ENCODE data around the gene TRPM6.

The TRPM6 gene

GRCh38 chr9:74887981-74888370 is 255 bp upstream of the TRPM6 start:
- H3K9me3 ChIP-seq (ENCODE audit: severe bottlenecking), result no peaks in the 10 kb centered on the region
- ATAC-seq (ENCODE audit: low read depth) (no peak), DNase-seq (ENCODE audit: low spot score) (no peak)
- no peak for TF ChIP-seq CTCF (IDR thresholded peaks at IDR 0.05; ENCODE audit: poor library complexity, severe bottlenecking)
- H3K4me1 ChIP-seq (ENCODE audit: insufficient read depth, poor library complexity, severe bottlenecking), result no peaks in the 10 kb centered on the region
- H3K27ac ChIP-seq (ENCODE audit: poor library complexity, severe bottlenecking), result no peak overlapping the region
- no peaks in the 10 kb centered on the region for H3K36me3 ChIP-seq (ENCODE audit: low read depth)
- no peaks in the 10 kb centered on the region for H3K27me3 ChIP-seq (ENCODE audit: insufficient read depth, poor library complexity, severe bottlenecking)
- H3K4me3 ChIP-seq (ENCODE audit: severe bottlenecking), result peak overlapping the region; percentile 45

GRCh38 chr9:74876382-74876949 is 11.3 kb downstream of the TRPM6 start:
- no peak overlapping the region for H3K27ac ChIP-seq (ENCODE audit: poor library complexity, severe bottlenecking)
- TF ChIP-seq CTCF (IDR thresholded peaks at IDR 0.05; ENCODE audit: poor library complexity, severe bottlenecking), result no peak
- no peak for ATAC-seq (ENCODE audit: low read depth)
- no peak for DNase-seq (ENCODE audit: low spot score)
- H3K4me3 ChIP-seq (ENCODE audit: severe bottlenecking), result no peak overlapping the region
- no peaks in the 10 kb centered on the region for H3K27me3 ChIP-seq (ENCODE audit: insufficient read depth, poor library complexity, severe bottlenecking)
- no peaks in the 10 kb centered on the region for H3K4me1 ChIP-seq (ENCODE audit: insufficient read depth, poor library complexity, severe bottlenecking)
- H3K36me3 ChIP-seq (ENCODE audit: low read depth), result no peaks in the 10 kb centered on the region
- H3K9me3 ChIP-seq (ENCODE audit: severe bottlenecking), result no peaks in the 10 kb centered on the region

- no peak for TF ChIP-seq CTCF (IDR thresholded peaks at IDR 0.05; ENCODE audit: poor library complexity, severe bottlenecking)
- Histone ChIP-seq H3K27ac (ENCODE audit: poor library complexity, severe bottlenecking) (no peak overlapping the region), H3K27me3 (ENCODE audit: insufficient read depth, poor library complexity, severe bottlenecking) (no peaks in the 10 kb centered on the region), H3K9me3 (ENCODE audit: severe bottlenecking) (no peaks in the 10 kb centered on the region), H3K4me1 (ENCODE audit: insufficient read depth, poor library complexity, severe bottlenecking) (no peaks in the 10 kb centered on the region), H3K4me3 (ENCODE audit: severe bottlenecking) (no peak overlapping the region), H3K36me3 (ENCODE audit: low read depth) (no peaks in the 10 kb centered on the region)
- DNase-seq (ENCODE audit: low spot score), result no peak
- ATAC-seq (ENCODE audit: low read depth), result no peak
Measured at GRCh38 chr9:74875656-74876055, 12.1 kb downstream of the TRPM6 start.

GRCh38 chr9:74874220-74874619 is 13.5 kb downstream of the TRPM6 start:
- no peak for TF ChIP-seq CTCF (IDR thresholded peaks at IDR 0.05; ENCODE audit: poor library complexity, severe bottlenecking)
- no peaks in the 10 kb centered on the region for H3K36me3 ChIP-seq (ENCODE audit: low read depth)
- H3K27me3 ChIP-seq (ENCODE audit: insufficient read depth, poor library complexity, severe bottlenecking), result no peaks in the 10 kb centered on the region
- ATAC-seq (ENCODE audit: low read depth) (no peak), DNase-seq (ENCODE audit: low spot score) (no peak)
- H3K4me3 ChIP-seq (ENCODE audit: severe bottlenecking), result no peak overlapping the region
- no peaks in the 10 kb centered on the region for H3K4me1 ChIP-seq (ENCODE audit: insufficient read depth, poor library complexity, severe bottlenecking)
- no peaks in the 10 kb centered on the region for H3K9me3 ChIP-seq (ENCODE audit: severe bottlenecking)
- no peak overlapping the region for H3K27ac ChIP-seq (ENCODE audit: poor library complexity, severe bottlenecking)

- DNase-seq (ENCODE audit: low spot score), result no peak
- Histone ChIP-seq H3K27me3 (ENCODE audit: insufficient read depth, poor library complexity, severe bottlenecking) (no peaks in the 10 kb centered on the region), H3K9me3 (ENCODE audit: severe bottlenecking) (no peaks in the 10 kb centered on the region), H3K36me3 (ENCODE audit: low read depth) (no peaks in the 10 kb centered on the region), H3K27ac (ENCODE audit: poor library complexity, severe bottlenecking) (no peak overlapping the region), H3K4me3 (ENCODE audit: severe bottlenecking) (no peak overlapping the region), H3K4me1 (ENCODE audit: insufficient read depth, poor library complexity, severe bottlenecking) (no peaks in the 10 kb centered on the region)
- TF ChIP-seq CTCF (IDR thresholded peaks at IDR 0.05; ENCODE audit: poor library complexity, severe bottlenecking), result no peak
- ATAC-seq (ENCODE audit: low read depth), result no peak
Measured at GRCh38 chr9:74872619-74873233, 15.0 kb downstream of the TRPM6 start.

All from RWPE2 (cell line).